ENCODE data around the gene FRK.

The FRK gene

DNA sequence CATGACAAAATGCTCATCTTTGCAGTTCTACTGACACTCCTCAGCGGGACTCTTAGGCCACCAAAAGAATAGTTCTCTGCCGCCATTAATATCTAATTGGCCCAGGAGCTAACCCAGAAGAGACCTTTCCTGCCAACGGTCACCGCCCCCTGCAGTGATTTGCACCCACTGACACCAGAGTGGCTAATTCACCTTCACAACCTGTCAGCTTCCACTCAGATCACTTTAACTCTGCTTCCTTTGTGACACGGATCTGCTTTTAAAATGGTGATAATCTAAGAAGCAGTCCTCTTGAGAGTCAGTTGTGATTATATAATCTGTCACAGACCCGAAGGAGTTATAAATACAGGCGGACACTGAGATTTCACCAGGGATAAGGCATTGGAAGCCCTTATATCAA is 172.8 kb downstream of the FRK start:
- TF ChIP-seq, protein P1, sequence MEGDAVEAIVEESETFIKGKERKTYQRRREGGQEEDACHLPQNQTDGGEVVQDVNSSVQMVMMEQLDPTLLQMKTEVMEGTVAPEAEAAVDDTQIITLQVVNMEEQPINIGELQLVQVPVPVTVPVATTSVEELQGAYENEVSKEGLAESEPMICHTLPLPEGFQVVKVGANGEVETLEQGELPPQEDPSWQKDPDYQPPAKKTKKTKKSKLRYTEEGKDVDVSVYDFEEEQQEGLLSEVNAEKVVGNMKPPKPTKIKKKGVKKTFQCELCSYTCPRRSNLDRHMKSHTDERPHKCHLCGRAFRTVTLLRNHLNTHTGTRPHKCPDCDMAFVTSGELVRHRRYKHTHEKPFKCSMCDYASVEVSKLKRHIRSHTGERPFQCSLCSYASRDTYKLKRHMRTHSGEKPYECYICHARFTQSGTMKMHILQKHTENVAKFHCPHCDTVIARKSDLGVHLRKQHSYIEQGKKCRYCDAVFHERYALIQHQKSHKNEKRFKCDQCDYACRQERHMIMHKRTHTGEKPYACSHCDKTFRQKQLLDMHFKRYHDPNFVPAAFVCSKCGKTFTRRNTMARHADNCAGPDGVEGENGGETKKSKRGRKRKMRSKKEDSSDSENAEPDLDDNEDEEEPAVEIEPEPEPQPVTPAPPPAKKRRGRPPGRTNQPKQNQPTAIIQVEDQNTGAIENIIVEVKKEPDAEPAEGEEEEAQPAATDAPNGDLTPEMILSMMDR (IDR thresholded peaks at IDR 0.05; ENCODE audit: low read depth, low read length): no peak
- DNase-seq (ENCODE audit: extremely low read depth, low read depth): no peak

- TF ChIP-seq, protein P1 (IDR thresholded peaks at IDR 0.05; ENCODE audit: low read depth, low read length): no peak
- DNase-seq (ENCODE audit: extremely low read depth, low read depth): no peak
Observed at GRCh38 chr6:115885636-115886366, 174.9 kb downstream of the FRK start.

- no peak for DNase-seq (ENCODE audit: extremely low read depth, low read depth)
- TF ChIP-seq, protein P1 (IDR thresholded peaks at IDR 0.05; ENCODE audit: low read depth, low read length): no peak
Observed at GRCh38 chr6:115882771-115883170, 177.9 kb downstream of the FRK start.

- DNase-seq (ENCODE audit: extremely low read depth, low read depth): no peak
- TF ChIP-seq, protein P1 (IDR thresholded peaks at IDR 0.05; ENCODE audit: low read depth, low read length): no peak
Observed at GRCh38 chr6:115882174-115882573, 178.5 kb downstream of the FRK start.
